GM10847 (cell line): ENCODE measurements around the gene FAIM2.

Experiments used
- POLR2A ChIP-seq: IDR thresholded peaks from 2 replicates; pipeline ENCODE4 v1.6.1; 2011; ENCODE audit not compliant: insufficient read length; ENCODE audit errors: extremely low read depth

Gene FAIM2

GRCh38 chr12:49903700-49904423, at the start of gene FAIM2:
Gene FAIM2, minus strand, starts transcription at chr12:49903900. Its CDS starts 108 bp downstream, at chr12:49903792.
- TF ChIP-seq POLR2A: no peak

GRCh38 chr12:49953151-49953550, 49.5 kb upstream of the FAIM2 start:
- no peak for TF ChIP-seq POLR2A

GRCh38 chr12:49952391-49953055, 48.8 kb upstream of the FAIM2 start:
- TF ChIP-seq POLR2A: no peak

GRCh38 chr12:49951411-49952240, 47.9 kb upstream of the FAIM2 start:
- no peak for TF ChIP-seq POLR2A

GRCh38 chr12:49950273-49951251, 46.9 kb upstream of the FAIM2 start, which contains the start of gene AQP2:
Gene AQP2, plus strand, starts transcription at chr12:49950737. Its CDS starts 94 bp downstream, at chr12:49950831.
- no peak for TF ChIP-seq POLR2A

GRCh38 chr12:49949866-49950265, 46.2 kb upstream of the FAIM2 start:
- no peak for TF ChIP-seq POLR2A

GRCh38 chr12:49948866-49949845, 45.5 kb upstream of the FAIM2 start:
- no peak for TF ChIP-seq POLR2A

GRCh38 chr12:49947593-49948226, 44.0 kb upstream of the FAIM2 start:
- no peak for TF ChIP-seq POLR2A

GRCh38 chr12:49946497-49946896, 42.8 kb upstream of the FAIM2 start:
- TF ChIP-seq POLR2A: no peak

GRCh38 chr12:49946086-49946485, 42.4 kb upstream of the FAIM2 start:
- TF ChIP-seq POLR2A: no peak

GRCh38 chr12:49945394-49946080, 41.8 kb upstream of the FAIM2 start:
- TF ChIP-seq POLR2A: no peak

GRCh38 chr12:49944718-49945117, 41.0 kb upstream of the FAIM2 start:
- no peak for TF ChIP-seq POLR2A
